ENCODE results near the gene MIPEP.

GRCh38 chr13:23883255-23883654 lies 5.9 kb downstream of the MIPEP start:
- TF ChIP-seq CTCF (IDR thresholded peaks at IDR 0.05; ENCODE audit: low read depth, low read length), result no peak
- TF ChIP-seq MYC (IDR thresholded peaks at IDR 0.05; ENCODE audit: low read depth, low read length), result no peak
